Measurements from ENCODE around the gene TRPC4AP.
"Not testable (repeated sequence)": the region's sequence is repeated elsewhere in the genome, so short reads cannot be mapped to it uniquely, and the experiment has no call there.

Gene TRPC4AP

DNA sequence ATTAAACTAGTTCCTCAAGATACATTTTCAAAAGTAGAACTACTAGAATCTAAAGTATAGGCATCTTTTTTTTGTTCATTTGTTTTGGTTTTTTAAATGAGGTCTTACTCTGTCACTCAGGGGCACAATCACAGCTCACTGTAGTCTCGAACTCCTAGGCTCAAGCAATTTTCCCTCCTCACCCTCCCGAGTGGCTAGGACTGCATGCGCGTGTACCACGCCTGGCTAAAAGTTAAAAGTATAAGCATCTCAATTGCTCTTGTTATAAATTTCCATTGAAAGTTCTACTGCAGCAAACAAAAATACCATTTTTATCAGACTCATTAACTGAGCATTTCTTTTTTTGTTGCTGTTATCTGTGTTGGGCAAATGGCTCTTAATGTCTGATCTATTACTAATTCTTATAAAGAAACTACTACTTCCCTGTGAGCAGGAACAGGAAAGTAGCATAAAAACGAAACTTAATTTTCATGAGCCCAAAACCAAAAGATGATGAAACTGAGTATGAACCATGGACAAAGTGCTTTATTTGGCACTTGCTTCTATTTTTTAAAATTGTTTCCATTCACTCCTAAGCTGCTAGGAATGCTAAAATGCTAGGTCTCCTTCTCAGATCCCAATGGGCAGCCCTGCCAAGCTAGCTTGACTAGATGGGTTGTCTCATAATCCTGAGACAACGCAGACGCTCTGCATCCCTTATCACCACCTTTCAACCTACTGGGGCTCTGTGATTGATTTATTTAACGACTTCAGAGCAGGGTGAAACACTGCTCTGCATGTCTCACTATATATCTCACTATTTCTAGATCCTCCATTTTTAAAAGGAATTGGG is 36.9 kb downstream of the TRPC4AP start:
- FAIRE-seq, result no peak

GRCh38 chr20:35054814-35055213 is 37.8 kb downstream of the TRPC4AP start:
- no peak for FAIRE-seq

DNA sequence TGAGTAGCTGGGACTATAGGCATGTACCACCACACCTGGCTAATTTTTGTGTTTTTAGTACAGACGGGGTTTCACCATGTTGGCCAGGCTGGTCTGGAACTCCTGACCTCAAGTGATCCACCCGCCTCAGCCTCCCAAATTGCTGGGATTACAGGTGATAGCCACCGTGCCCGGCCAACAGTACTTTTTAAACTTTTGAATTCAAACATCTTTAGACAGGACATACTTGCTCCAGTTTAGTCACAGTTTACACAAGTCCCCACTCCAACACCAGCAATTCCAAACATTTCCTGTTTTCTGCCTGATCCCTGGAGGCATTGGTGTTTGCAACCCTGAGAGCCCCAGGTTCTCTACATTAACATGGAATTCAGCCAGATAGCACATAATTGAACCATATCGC is 40.0 kb downstream of the TRPC4AP start:
- FAIRE-seq, result not testable (repeated sequence)

GRCh38 chr20:35049776-35050352 is 42.7 kb downstream of the TRPC4AP start:
- no peak for FAIRE-seq

- FAIRE-seq, result no peak
These were observed 43.9 kb downstream of the TRPC4AP start for GRCh38 chr20:35048739-35049138.

- no peak for FAIRE-seq
These were observed 50.3 kb downstream of the TRPC4AP start for GRCh38 chr20:35042268-35042667.

DNA sequence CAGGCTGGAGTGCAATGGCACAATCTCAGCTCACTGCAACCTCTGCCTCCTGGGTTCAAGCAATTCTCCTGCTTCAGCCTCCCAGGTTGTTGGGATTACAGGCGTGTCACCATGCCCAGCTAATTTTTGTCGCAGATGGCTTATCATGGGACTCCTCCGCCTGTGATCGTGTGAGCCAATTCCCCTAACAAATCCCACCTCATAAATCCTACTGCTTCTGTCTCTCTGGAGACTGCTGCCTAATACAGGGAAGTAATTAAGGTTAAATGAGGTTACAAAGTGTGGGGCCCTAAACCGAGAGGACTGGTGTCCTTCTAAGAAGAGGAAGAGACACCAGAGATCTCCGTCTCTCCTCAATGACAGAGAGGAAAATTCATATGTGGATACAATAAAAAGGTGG is 52.0 kb downstream of the TRPC4AP start:
- no peak for FAIRE-seq

DNA sequence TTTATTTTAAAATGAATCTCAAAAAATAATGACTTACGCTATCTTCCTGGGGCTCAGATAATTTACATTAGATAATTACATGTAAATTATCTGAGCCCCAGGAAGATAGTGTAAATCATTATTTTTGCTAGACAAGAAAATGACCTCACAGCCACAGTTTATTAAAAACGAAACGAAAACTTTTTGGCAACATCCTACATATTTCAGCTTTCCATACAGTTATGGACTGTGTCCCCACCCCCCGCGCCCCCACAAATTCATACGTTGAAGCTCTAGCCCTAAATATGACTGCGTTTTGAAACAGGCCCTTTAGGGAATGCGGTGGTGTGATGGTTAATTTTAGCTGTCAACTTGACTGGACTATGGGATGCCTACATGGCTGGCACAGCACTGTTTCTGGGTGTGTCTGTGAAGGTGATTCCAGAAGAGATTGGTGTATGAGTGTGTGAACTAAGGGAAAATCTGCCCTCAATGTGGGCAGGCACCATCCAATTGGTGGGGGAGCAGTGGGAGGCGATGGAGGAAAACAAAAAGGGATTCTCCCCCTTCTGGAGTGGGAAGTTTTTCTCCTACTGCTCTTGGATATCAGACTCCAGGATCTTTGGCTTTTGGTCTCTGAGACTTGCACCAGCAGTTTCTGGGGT is 52.6 kb downstream of the TRPC4AP start:
- FAIRE-seq, result no peak

DNA sequence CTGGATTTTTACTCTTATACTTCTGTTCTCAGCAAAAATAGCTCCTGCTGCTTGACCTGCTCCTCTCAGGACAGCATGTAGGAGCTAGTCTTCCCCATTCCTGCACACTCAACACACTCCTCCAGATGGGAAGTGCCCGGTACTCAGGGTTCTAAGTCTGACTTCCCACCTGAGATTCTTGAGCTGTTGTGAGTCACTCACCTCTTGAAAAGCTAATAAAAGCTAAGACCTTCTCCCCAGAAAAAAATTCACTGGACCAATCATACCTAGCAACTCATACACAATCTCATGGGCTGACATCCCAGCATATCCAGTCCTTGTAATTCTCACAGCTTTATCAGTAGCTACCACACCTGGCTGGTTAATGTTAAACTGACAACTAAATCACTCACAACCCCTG is 53.5 kb downstream of the TRPC4AP start:
- FAIRE-seq, result no peak

DNA sequence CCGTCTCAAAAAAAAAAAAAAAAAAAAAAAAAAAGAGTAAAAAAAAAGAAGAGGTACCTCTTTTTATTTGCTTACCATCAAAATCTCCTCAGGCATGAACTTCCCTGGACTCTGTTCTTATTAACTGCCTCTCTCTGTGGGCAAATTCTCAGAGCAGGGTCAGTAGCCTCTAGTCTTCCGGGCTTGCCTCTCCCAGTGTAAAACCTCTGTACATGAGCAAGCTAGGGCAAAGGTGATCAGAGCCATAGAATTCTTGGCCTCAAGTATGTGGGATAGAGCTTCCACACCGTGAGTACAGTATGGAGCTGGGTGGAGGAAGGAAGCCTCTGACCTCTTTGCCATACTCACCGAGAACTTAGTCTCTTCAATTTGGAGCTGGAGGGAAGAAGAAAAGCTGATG is 58.5 kb downstream of the TRPC4AP start:
- FAIRE-seq, result no peak

GRCh38 chr20:35030136-35030535 is 62.5 kb downstream of the TRPC4AP start:
- FAIRE-seq, result no peak

GRCh38 chr20:35027301-35027700 is 65.3 kb downstream of the TRPC4AP start:
- FAIRE-seq, result no peak

DNA sequence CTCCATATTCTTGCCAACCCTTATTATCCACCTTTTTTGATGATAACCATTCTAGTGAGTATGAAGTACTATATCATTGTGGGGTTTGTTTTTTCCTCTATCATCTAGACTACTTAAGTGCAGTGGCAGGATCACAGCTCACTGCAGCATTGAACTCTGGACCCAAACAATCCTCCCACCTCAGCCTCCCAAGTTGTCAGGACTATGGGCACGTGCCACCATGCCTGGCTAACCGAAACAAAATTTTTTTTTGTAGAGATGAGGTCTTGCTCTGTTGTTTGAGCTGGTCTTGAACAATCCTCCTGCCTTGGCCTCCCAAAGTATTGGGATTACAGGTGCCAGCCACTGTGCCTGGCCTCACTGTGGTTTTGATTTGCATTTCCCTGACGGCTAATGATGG is 67.5 kb downstream of the TRPC4AP start:
- FAIRE-seq, result no peak

- no peak for FAIRE-seq
These were observed 69.0 kb downstream of the TRPC4AP start for GRCh38 chr20:35023624-35024023.

DNA sequence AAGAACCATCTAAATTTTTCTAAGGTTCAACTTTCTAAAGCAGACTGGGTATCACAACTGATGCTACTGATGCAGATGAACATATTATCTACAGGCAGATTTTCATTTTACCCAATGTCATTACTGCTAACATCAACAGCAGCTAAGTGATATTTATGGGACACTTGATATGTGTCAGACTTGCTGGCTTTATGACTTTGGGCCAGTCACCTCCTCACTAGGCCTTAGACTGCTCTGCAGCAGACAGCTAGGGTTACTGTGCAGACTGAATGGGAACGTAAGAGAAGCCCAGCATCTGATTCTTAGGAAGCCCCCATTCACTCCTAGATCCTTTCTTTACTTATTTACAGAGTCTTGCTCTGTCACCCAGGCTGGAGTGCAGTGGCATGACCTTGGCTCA is 70.8 kb downstream of the TRPC4AP start:
- FAIRE-seq, result no peak

DNA sequence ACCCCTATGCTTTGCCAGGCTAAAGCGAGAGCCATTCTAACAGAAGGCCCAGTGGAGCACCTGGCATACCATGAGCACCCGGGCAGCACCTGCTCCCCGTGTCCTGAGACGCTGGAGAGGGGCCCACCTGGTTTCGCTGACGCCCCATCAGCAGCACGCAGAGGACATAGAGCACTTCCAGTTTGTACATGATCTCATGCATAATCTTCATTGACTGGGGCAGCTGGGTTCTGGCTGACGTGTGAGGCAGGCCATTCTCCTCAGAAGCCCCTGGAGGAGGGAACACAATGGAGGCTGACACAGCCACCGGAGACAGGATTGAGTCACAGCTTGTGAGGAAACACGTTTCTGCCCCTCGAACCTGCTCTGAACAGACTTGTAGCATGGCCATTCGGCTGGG is 71.5 kb downstream of the TRPC4AP start:
- no peak for FAIRE-seq

GRCh38 chr20:35020108-35020928 is 72.3 kb downstream of the TRPC4AP start:
- no peak for FAIRE-seq

GRCh38 chr20:35018590-35019371 is 73.8 kb downstream of the TRPC4AP start:
- no peak for FAIRE-seq

- no peak for FAIRE-seq
These were observed 75.3 kb downstream of the TRPC4AP start for GRCh38 chr20:35017099-35017835.

- FAIRE-seq, result no peak
These were observed 76.8 kb downstream of the TRPC4AP start for GRCh38 chr20:35015863-35016193.

GRCh38 chr20:35014537-35014936 is 78.1 kb downstream of the TRPC4AP start:
- FAIRE-seq, result no peak

All from islet of Langerhans (tissue), 1 donor.